HEK293 (cell line): ENCODE measurements around the gene NDUFAF5.

Experiments used
- CTCF ChIA-PET: fragments of 350-600 bp; formaldehyde crosslinking; extraction: SDS; loops from one replicate; lab custom pipeline; 2021; ENCODE audit warnings: antibody characterized with exemption; lab: Yijun Ruan, JAX
- POLR2A ChIA-PET: fragments of 300-600 bp; formaldehyde crosslinking; extraction: SDS; loops from one replicate; lab custom pipeline; 2020; ENCODE audit warnings: antibody characterized with exemption, inconsistent platforms; lab: Yijun Ruan, JAX
- H3K27ac ChIP-seq: fragments of 200-500 bp; sonication (Bioruptor generic); 2 replicates; pipeline ENCODE4 v1.5.1; 2014; ENCODE audit warnings: low read depth, low read length, control low read depth, inconsistent platforms; ENCODE audit errors: extremely low read depth
- H3K36me3 ChIP-seq, 2 experiments: fragments of 200-500 bp in 1 of 2; sonication (Bioruptor generic) in 1 of 2; 1 replicate in 1 of 2; 2 replicates in 1 of 2; pipeline ENCODE4 v1.5.1; 2014 to 2017; ENCODE audit warnings: inconsistent platforms in 2 of 2, low read length in 2 of 2; ENCODE audit not compliant: control insufficient read depth in 2 of 2, insufficient read depth in 1 of 2
- H3K4me1 ChIP-seq: fragments of 200-500 bp; sonication (Bioruptor generic); 2 replicates; pipeline ENCODE4 v1.5.1; 2014; ENCODE audit warnings: mild to moderate bottlenecking, low read length, inconsistent platforms; ENCODE audit not compliant: control insufficient read depth, insufficient read depth
- H3K4me3 ChIP-seq: 2 replicates; pipeline ENCODE4 v1.5.1; 2011; ENCODE audit warnings: low read depth, mild to moderate bottlenecking, control low read depth, low read length, moderate library complexity
- H3K9me3 ChIP-seq: fragments of 200-500 bp; sonication (Bioruptor generic); 2 replicates; pipeline ENCODE4 v1.5.1; 2014; ENCODE audit warnings: low read depth, low read length, inconsistent platforms; ENCODE audit not compliant: control insufficient read depth, insufficient read depth
- BCL11A ChIP-seq: fragments of 450-650 bp; formaldehyde crosslinking; IDR thresholded peaks from 2 replicates; pipeline ENCODE4 v1.5.1; 2016; ENCODE audit warnings: low read depth, missing biosample characterization, missing genetic modification characterization
- GLIS2 ChIP-seq: fragments of 450-650 bp; formaldehyde crosslinking; IDR thresholded peaks from 2 replicates; pipeline ENCODE4 v1.5.1; 2016; ENCODE audit warnings: missing biosample characterization, missing genetic modification characterization
- HOXC10 ChIP-seq: sonication (generic); formaldehyde crosslinking; IDR thresholded peaks from 2 replicates; pipeline ENCODE4 v1.8.1; 2023; ENCODE audit warnings: mild to moderate bottlenecking, missing genetic modification reagents
- KLF1 ChIP-seq: fragments of 450-650 bp; formaldehyde crosslinking; IDR thresholded peaks from 2 replicates; pipeline ENCODE4 v1.5.1; 2016; ENCODE audit warnings: missing biosample characterization, missing genetic modification characterization
- YY1 ChIP-seq: fragments of 450-650 bp; formaldehyde crosslinking; IDR thresholded peaks from 2 replicates; pipeline ENCODE4 v1.5.1; 2018; ENCODE audit warnings: missing biosample characterization, missing genetic modification characterization
- ZBTB21 ChIP-seq: fragments of 450-650 bp; formaldehyde crosslinking; IDR thresholded peaks from 2 replicates; pipeline ENCODE4 v1.5.1; 2017; ENCODE audit warnings: missing biosample characterization, missing genetic modification characterization
- ZNF202 ChIP-seq: fragments of 450-650 bp; formaldehyde crosslinking; IDR thresholded peaks from 2 replicates; pipeline ENCODE4 v1.5.1; 2016; ENCODE audit warnings: missing biosample characterization, missing genetic modification characterization, borderline replicate concordance
- ZNF544 ChIP-seq: fragments of 450-650 bp; formaldehyde crosslinking; IDR thresholded peaks from 2 replicates; pipeline ENCODE4 v1.5.0; 2017; ENCODE audit warnings: missing biosample characterization, missing genetic modification characterization
- ZNF548 ChIP-seq: fragments of 450-650 bp; formaldehyde crosslinking; IDR thresholded peaks from 2 replicates; pipeline ENCODE4 v1.5.1; 2016; ENCODE audit warnings: missing biosample characterization, missing genetic modification characterization
- ZNF629 ChIP-seq: fragments of 450-650 bp; formaldehyde crosslinking; IDR thresholded peaks from 2 replicates; pipeline ENCODE4 v1.5.1; 2017; ENCODE audit warnings: missing biosample characterization, missing genetic modification characterization
- ZNF830 ChIP-seq: fragments of 450-650 bp; IDR thresholded peaks from 2 replicates; pipeline ENCODE4 v1.5.0; 2018; ENCODE audit warnings: missing biosample characterization, missing genetic modification characterization, low read depth, mild to moderate bottlenecking, moderate library complexity
- TF ChIP-seq, protein P1 (sequence below): fragments of 450-650 bp; formaldehyde crosslinking; IDR thresholded peaks from 2 replicates; pipeline ENCODE4 v1.5.1; 2016; ENCODE audit warnings: missing biosample characterization, missing genetic modification characterization
- TF ChIP-seq, protein P2 (sequence below): fragments of 450-650 bp; formaldehyde crosslinking; IDR thresholded peaks from 2 replicates; pipeline ENCODE4 v1.5.1; 2017; ENCODE audit warnings: missing biosample characterization, missing genetic modification characterization
- TF ChIP-seq, protein P3 (sequence below): fragments of 450-650 bp; formaldehyde crosslinking; IDR thresholded peaks from 2 replicates; pipeline ENCODE4 v1.5.1; 2016; ENCODE audit warnings: missing biosample characterization, missing genetic modification characterization
- TF ChIP-seq, protein P4 (sequence below): fragments of 450-650 bp; formaldehyde crosslinking; IDR thresholded peaks from 2 replicates; pipeline ENCODE4 v1.5.1; 2016; ENCODE audit warnings: missing biosample characterization, missing genetic modification characterization
- TF ChIP-seq, protein P5 (sequence below): fragments of 450-650 bp; formaldehyde crosslinking; IDR thresholded peaks from 2 replicates; pipeline ENCODE4 v1.5.1; 2017; ENCODE audit warnings: missing biosample characterization, missing genetic modification characterization
- TF ChIP-seq, protein P6 (sequence below): fragments of 450-650 bp; IDR thresholded peaks from 2 replicates; pipeline ENCODE4 v1.5.1; 2018; ENCODE audit warnings: missing biosample characterization, mild to moderate bottlenecking, missing genetic modification characterization

The NDUFAF5 gene

DNA sequence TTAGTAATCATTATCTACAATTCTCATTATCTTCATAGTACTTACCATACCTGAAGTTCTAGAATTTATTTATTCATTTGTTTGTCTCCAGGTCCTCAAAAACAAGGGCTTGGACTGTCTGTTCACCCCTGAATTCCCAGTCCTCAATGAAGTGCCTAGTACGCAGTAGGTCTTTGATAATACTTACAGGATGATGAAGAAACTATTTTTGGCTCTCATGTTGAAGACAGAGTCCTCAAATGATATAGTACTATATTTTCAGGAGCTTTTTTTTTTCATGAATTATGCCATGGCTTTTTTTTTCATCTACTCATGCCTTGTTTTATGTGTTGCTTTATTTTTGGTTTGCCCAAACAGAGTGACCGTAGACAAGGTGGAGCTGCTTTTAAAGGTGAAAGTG lies 66.5 kb downstream of the NDUFAF5 start (continued):
- TF ChIP-seq, protein P1, sequence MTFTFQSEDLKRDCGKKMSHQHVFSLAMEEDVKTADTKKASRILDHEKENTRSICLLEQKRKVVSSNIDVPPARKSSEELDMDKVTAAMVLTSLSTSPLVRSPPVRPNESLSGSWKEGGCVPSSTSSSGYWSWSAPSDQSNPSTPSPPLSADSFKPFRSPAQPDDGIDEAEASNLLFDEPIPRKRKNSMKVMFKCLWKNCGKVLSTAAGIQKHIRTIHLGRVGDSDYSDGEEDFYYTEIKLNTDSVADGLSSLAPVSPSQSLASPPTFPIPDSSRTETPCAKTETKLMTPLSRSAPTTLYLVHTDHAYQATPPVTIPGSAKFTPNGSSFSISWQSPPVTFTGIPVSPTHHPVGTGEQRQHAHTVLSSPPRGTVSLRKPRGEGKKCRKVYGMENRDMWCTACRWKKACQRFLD (tag by site-specific recombination) = no peak

DNA sequence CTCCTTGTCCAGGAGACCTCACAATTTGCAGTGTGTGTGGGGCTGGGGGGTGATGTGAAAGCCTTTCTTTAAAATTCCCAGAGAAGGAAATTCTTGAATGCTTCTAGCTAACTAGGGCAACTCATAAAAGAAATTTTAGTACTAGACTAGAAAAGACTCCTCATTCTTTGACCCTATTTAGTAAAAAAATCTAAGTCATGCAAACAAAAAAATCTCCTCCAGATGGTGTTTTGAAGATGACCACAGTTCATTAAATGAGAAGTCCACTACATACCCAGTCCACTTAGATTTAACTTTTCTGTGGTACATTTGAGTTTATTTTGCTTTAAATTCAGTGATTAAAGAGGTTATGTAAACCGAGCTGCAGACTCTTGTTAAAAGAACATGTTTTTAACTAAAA lies 67.5 kb downstream of the NDUFAF5 start:
- POLR2A ChIA-PET = no interaction called here
- no peak overlapping the region for H3K4me3 ChIP-seq
- H3K9me3 ChIP-seq = no peaks in the 10 kb centered on the region
- CTCF ChIA-PET = interaction anchor here (0.7 to 1.2 kb wide), 3 partner anchors 26 to 98 kb away, joined by 3 read pairs; no protein-coding TSS in a partner anchor
- no peak overlapping the region for H3K27ac ChIP-seq
- TF ChIP-seq ZBTB21 (tag by site-specific recombination) = no peak
- TF ChIP-seq, protein P2, sequence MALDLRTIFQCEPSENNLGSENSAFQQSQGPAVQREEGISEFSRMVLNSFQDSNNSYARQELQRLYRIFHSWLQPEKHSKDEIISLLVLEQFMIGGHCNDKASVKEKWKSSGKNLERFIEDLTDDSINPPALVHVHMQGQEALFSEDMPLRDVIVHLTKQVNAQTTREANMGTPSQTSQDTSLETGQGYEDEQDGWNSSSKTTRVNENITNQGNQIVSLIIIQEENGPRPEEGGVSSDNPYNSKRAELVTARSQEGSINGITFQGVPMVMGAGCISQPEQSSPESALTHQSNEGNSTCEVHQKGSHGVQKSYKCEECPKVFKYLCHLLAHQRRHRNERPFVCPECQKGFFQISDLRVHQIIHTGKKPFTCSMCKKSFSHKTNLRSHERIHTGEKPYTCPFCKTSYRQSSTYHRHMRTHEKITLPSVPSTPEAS = no peak
- no peak for TF ChIP-seq ZNF544 (tag by site-specific recombination)
- TF ChIP-seq YY1 (tag by site-specific recombination) = no peak
- TF ChIP-seq, protein P3, sequence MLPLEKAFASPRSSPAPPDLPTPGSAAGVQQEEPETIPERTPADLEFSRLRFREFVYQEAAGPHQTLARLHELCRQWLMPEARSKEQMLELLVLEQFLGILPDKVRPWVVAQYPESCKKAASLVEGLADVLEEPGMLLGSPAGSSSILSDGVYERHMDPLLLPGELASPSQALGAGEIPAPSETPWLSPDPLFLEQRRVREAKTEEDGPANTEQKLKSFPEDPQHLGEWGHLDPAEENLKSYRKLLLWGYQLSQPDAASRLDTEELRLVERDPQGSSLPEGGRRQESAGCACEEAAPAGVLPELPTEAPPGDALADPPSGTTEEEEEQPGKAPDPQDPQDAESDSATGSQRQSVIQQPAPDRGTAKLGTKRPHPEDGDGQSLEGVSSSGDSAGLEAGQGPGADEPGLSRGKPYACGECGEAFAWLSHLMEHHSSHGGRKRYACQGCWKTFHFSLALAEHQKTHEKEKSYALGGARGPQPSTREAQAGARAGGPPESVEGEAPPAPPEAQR = no peak
- no peak for TF ChIP-seq BCL11A (tag by site-specific recombination)
- no peak for TF ChIP-seq ZNF202 (tag by site-specific recombination)
- TF ChIP-seq ZNF548 (tag by site-specific recombination) = no peak
- TF ChIP-seq HOXC10 (CRISPR knock-in tag) = no peak
- TF ChIP-seq, protein P4, sequence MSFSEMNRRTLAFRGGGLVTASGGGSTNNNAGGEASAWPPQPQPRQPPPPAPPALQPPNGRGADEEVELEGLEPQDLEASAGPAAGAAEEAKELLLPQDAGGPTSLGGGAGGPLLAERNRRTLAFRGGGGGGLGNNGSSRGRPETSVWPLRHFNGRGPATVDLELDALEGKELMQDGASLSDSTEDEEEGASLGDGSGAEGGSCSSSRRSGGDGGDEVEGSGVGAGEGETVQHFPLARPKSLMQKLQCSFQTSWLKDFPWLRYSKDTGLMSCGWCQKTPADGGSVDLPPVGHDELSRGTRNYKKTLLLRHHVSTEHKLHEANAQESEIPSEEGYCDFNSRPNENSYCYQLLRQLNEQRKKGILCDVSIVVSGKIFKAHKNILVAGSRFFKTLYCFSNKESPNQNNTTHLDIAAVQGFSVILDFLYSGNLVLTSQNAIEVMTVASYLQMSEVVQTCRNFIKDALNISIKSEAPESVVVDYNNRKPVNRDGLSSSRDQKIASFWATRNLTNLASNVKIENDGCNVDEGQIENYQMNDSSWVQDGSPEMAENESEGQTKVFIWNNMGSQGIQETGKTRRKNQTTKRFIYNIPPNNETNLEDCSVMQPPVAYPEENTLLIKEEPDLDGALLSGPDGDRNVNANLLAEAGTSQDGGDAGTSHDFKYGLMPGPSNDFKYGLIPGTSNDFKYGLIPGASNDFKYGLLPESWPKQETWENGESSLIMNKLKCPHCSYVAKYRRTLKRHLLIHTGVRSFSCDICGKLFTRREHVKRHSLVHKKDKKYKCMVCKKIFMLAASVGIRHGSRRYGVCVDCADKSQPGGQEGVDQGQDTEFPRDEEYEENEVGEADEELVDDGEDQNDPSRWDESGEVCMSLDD (tag by site-specific recombination) = no peak
- H3K36me3 ChIP-seq = no peaks in the 10 kb centered on the region
- no peaks in the 10 kb centered on the region for H3K4me1 ChIP-seq

DNA sequence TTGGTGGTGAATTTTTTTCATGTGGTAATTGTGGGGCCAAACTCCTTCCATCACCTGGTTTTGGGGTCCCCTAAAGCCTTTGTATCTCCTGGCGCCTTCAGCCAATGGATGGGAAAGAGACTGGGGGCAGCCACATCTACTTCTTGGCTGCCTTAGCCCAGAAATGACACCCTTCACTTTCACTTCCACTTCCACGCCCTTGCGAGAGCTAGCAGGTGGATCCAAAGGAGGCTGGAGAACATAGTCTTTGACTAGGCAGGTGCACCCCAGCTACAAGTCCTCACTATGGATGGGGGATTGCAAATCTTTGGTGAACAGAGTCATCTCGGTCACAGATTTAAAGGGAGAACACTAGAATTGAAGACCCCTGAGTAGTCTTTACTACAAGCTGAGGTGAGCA lies 70.8 kb downstream of the NDUFAF5 start:
- CTCF ChIA-PET = no interaction called here
- no peak overlapping the region for H3K27ac ChIP-seq
- H3K4me3 ChIP-seq = no peak overlapping the region
- no peak for TF ChIP-seq KLF1
- no peak for TF ChIP-seq ZNF830 (tag by site-specific recombination)
- TF ChIP-seq, protein P5, sequence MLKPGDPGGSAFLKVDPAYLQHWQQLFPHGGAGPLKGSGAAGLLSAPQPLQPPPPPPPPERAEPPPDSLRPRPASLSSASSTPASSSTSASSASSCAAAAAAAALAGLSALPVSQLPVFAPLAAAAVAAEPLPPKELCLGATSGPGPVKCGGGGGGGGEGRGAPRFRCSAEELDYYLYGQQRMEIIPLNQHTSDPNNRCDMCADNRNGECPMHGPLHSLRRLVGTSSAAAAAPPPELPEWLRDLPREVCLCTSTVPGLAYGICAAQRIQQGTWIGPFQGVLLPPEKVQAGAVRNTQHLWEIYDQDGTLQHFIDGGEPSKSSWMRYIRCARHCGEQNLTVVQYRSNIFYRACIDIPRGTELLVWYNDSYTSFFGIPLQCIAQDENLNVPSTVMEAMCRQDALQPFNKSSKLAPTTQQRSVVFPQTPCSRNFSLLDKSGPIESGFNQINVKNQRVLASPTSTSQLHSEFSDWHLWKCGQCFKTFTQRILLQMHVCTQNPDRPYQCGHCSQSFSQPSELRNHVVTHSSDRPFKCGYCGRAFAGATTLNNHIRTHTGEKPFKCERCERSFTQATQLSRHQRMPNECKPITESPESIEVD (tag by site-specific recombination) = no peak
- TF ChIP-seq ZNF629 = no peak
- TF ChIP-seq, protein P6, sequence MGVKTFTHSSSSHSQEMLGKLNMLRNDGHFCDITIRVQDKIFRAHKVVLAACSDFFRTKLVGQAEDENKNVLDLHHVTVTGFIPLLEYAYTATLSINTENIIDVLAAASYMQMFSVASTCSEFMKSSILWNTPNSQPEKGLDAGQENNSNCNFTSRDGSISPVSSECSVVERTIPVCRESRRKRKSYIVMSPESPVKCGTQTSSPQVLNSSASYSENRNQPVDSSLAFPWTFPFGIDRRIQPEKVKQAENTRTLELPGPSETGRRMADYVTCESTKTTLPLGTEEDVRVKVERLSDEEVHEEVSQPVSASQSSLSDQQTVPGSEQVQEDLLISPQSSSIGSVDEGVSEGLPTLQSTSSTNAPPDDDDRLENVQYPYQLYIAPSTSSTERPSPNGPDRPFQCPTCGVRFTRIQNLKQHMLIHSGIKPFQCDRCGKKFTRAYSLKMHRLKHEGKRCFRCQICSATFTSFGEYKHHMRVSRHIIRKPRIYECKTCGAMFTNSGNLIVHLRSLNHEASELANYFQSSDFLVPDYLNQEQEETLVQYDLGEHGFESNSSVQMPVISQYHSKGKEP (tag by site-specific recombination) = no peak
- no peak for TF ChIP-seq GLIS2 (tag by site-specific recombination)
- no peaks in the 10 kb centered on the region for H3K36me3 ChIP-seq
- H3K4me1 ChIP-seq = no peaks in the 10 kb centered on the region
- POLR2A ChIA-PET = no interaction called here
- no peaks in the 10 kb centered on the region for H3K9me3 ChIP-seq
